HL-60/S4 (cell line): ENCODE measurements around the gene TTC32.

Source experiments
- in situ Hi-C: fragments of 300-500 bp; cut with MboI; formaldehyde crosslinking; loops from 2 replicates; pipeline ENCODE4 v1.14.3; 2022; ENCODE audit warnings: low sequenced_read_pairs

TTC32 gene

GRCh38 chr2:19855542-19856431 is 46.0 kb downstream of the TTC32 start:
- in situ Hi-C loops, result loop anchor here (25.0 kb wide), 1 partner anchor 1318 kb away; no protein-coding TSS in a partner anchor

- in situ Hi-C loops, result loop anchor here (25.0 kb wide), 1 partner anchor 1318 kb away; no protein-coding TSS in a partner anchor
Observed at GRCh38 chr2:19854596-19855541, 46.9 kb downstream of the TTC32 start.

GRCh38 chr2:19851116-19851695 is 50.6 kb downstream of the TTC32 start:
- in situ Hi-C loops, result loop anchor here (25.0 kb wide), 1 partner anchor 1314 kb away; no protein-coding TSS in a partner anchor

- in situ Hi-C loops, result loop anchor here (25.0 kb wide), 1 partner anchor 1313 kb away; no protein-coding TSS in a partner anchor
Observed at GRCh38 chr2:19850056-19851050, 51.4 kb downstream of the TTC32 start.

- in situ Hi-C loops, result no loop called here
Observed at GRCh38 chr2:19848952-19849351, 52.8 kb downstream of the TTC32 start.

- in situ Hi-C loops, result no loop called here
Observed at GRCh38 chr2:19848029-19848750, 53.6 kb downstream of the TTC32 start.

- in situ Hi-C loops, result no loop called here
Observed at GRCh38 chr2:19847486-19847885, 54.3 kb downstream of the TTC32 start.
